ENCODE data around the gene HSP90B1.

DNA sequence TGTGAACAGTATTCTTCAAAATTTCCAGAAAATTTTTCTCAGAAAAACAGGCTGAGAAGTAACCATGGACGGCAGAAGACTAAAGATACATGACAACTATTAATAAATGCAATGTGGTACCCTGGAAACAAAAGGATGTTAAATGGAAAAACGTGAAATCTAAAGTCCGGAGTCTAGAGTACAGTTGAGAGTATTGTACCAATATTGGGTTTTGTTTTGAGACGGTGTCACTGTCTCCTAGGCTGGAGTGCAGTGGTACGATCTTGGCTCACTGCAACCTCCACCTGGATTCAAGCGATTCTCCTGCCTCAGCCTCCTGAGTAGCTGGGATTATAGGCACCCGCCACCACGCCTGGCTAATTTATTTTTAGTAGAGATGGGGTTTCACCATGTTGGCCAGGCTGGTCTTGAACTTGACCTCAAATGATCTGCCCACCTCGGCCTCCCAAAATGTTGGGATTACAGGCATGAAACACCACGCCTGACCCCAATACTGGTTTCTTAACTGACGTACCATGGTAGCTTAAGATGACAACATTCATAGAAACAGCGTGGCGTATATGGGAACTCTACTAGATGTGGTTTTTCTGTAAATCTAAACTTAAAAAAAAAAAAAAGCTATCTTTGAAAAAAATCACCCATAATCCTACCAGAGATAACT, 18.7 kb downstream of the HSP90B1 start:
- TF ChIP-seq, protein P1, sequence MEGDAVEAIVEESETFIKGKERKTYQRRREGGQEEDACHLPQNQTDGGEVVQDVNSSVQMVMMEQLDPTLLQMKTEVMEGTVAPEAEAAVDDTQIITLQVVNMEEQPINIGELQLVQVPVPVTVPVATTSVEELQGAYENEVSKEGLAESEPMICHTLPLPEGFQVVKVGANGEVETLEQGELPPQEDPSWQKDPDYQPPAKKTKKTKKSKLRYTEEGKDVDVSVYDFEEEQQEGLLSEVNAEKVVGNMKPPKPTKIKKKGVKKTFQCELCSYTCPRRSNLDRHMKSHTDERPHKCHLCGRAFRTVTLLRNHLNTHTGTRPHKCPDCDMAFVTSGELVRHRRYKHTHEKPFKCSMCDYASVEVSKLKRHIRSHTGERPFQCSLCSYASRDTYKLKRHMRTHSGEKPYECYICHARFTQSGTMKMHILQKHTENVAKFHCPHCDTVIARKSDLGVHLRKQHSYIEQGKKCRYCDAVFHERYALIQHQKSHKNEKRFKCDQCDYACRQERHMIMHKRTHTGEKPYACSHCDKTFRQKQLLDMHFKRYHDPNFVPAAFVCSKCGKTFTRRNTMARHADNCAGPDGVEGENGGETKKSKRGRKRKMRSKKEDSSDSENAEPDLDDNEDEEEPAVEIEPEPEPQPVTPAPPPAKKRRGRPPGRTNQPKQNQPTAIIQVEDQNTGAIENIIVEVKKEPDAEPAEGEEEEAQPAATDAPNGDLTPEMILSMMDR (conservative IDR thresholded peaks at IDR 0.05; ENCODE audit: low read depth, low read length): no peak
- TF ChIP-seq EZH2 (IDR thresholded peaks at IDR 0.05; ENCODE audit: borderline replicate concordance, low read depth, low read length, poor library complexity, severe bottlenecking): no peak

Measured in A673 (cell line).